Stimulated activated CD8-positive, alpha-beta memory T cell treated with anti-CD3 and anti-CD28 coated beads, Interleukin-15, amount 100 ng/mL, for 4 hours (primary cell): ENCODE measurements around the gene APOD.

Experiments
- DNase-seq, 2 donors: peaks; one replicate each; pipeline ENCODE4 v3.0.0-alpha.2; 2020; ENCODE audit warnings: low read depth in 2 of 2

APOD gene

GRCh38 chr3:195587406-195587805 lies 3.7 kb upstream of the APOD start:
- DNase-seq = no peak

- DNase-seq = no peak
These were observed 767 bp upstream of the APOD start for GRCh38 chr3:195584543-195584870.

GRCh38 chr3:195582947-195583346 lies 793 bp downstream of the APOD start:
- no peak for DNase-seq

DNA sequence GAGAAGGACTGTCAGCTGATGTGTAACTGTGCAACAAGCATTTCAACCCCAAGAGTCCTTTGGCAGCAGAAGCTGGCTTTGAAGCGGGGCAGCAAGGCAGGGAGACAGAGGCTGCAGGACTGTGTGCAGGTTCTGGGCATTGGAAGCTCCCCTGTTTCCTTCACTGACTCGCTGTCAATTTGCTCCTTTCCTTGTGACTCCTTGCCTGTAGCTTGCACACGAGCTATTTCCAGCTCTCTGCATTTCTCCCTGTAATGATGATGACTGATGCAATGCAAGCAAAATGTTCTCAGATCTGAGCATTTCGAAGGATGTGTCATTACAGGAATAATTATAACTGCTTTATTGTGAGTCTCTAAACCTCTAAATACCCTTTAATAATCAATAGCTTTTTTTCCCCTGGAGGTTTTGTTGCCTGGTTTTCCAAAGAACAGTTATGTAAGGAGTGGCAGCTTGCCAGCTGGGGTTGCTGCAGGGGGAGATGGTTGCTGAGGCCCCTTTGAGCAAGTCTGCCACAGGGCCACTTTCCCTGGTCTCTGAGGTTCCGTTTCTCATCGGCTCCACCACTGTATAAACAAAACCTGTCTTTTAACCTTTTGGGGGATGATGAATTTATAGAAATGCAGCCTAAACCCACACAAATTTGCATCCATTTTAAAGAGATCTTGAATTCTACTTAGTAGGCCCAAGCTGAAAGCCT lies 2.8 kb downstream of the APOD start:
- DNase-seq = no peak

GRCh38 chr3:195579281-195579680 lies 4.5 kb downstream of the APOD start:
- no peak for DNase-seq

- no peak for DNase-seq
These were observed 5.2 kb downstream of the APOD start for GRCh38 chr3:195578565-195578964.

DNA sequence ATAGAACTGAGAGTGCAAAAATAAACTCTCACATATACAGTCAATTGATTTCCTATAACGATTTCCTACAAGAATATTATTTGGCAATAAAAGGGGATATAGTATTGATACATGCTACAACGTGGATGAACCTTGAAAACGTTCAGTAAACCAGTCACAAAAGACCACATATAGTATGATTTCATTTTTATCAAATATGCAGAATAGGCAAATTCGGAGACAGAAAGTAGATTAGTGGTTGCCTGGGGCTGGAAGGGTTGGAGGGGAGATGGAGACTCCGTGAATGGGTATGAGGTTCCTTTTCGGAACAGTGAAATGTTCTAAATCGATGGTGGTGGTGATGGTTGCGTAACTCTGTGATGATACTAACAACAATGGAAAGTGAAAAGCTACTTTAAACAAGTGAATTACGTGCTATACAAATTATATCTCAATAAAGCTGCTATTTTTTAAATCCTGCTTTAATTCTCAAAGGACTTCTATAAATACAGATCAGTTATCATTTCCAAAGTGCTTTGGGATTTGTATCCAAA lies 6.0 kb downstream of the APOD start:
- no peak for DNase-seq

DNA sequence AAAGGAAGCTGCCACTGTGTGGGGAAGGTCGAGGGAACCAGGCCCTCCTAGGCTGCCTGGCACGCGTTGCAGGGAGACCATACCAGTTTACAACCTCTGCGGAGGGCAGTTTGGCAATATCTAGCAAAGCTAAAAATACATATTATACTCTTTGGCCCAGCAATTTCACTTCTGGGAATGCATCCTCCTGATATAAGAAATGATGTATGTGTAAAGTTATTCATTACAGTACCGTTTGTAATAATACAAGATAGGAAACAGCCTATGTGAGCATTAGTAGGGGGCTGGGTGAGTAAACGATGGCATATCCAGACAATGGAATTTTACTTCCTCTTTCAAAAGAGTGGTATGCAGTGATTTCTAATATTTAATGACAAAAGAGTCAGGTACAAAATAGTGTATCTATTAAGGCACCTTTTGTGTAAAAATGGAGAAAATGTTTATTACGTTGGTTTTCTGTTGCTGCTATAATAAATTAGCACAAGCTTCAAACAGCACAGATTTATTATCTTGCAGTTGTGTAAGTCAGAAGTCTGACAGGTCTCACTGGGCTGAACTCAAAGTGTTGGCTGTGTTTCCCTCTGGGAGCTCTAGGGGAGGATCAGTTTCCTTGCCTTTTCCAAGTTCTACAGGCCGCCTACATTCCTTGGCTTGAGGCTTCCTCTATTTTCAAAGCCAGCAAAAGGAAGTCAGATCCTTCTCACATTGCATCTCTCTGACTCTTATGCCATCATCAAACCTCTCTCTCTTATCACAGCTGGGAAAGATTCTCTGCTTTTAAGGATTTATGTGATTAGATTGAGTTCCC lies 9.0 kb downstream of the APOD start:
- no peak for DNase-seq

DNA sequence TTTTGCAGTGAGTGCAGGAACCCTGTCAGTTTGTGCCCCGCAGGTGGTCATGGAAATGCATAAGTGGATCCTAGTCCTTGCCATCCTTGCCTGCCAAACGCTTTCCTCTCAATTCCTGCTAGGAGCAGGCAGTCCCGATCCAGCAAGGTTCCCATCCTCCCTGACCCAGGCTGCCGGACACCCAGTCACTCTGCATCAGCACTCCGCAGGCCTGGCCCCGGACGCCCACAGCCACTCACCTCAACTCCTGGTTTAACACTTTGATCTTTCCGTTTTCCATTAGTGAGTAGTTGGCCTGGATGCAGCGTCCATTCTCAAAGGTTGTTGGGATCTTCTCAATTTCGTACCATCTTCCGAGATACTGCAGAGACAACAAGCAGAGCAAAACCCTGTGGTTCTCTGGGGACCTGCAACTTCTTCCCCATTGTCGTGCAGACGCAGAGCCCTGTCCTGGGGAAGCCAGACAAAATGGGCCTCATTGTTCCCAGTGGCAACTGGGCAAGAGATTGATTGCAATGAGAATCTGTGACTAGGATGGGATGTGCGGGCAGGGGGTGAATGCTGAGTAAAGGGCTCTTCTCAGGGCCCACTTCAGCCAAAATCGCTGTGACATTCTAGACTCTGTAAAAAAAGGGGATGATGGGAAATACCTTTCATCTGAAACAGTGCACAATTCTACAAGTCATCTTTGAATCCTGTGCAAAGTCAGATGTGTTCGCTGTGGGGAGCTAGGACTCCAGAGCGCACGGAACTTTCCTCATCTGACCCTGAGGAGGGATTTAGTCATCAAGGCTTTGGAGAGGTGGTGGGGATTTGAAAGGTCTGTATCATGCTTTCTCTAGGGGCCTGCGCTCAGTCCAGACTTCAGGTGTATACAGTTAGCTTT lies 9.9 kb downstream of the APOD start:
- DNase-seq = no peak

- no peak for DNase-seq
These were observed 12.4 kb downstream of the APOD start for GRCh38 chr3:195571361-195571760.

- DNase-seq = no peak
These were observed 12.8 kb downstream of the APOD start for GRCh38 chr3:195570912-195571311.

GRCh38 chr3:195570344-195570743 lies 13.4 kb downstream of the APOD start:
- no peak for DNase-seq

DNA sequence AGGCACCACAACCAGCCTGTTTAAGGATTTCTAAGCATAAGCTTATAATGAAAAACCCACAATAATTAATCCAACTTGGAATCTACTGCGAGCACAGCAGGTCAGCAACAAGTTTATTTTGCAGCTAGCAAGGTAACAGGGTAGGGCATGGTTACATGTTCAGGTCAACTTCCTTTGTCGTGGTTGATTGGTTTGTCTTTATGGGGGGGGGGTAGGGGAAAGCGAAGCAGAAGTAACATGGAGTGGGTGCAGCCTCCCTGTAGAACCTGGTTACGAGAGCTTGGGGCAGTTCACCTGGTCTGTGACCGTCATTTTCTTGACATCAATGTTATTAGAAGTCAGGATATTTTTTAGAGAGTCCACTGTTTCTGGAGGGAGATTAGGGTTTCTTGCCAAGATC lies 15.1 kb downstream of the APOD start:
- DNase-seq = no peak

DNA sequence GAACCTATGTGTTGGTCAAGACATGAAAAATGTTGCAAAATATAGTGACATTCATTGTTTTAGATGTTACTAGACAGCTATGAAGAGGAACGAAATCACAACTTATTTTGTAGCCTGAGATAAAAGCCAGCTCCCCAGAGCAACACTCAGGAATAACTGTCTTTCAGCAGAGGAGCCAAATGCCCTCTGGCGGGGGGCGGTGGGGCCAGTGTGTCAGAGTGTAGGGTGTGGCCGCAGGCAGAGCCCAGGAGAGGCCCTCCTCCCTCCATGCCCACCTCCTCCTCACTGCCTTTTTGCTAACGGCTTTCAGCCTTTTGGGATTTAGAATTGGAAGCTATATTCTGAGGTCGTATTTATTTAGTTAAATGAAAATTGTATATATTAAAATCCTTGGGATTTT lies 16.9 kb downstream of the APOD start:
- no peak for DNase-seq

GRCh38 chr3:195565716-195566115 lies 18.0 kb downstream of the APOD start:
- no peak for DNase-seq

- no peak for DNase-seq
These were observed 20.4 kb downstream of the APOD start for GRCh38 chr3:195563317-195563716.

GRCh38 chr3:195559723-195560409 lies 23.9 kb downstream of the APOD start:
- DNase-seq = no peak

DNA sequence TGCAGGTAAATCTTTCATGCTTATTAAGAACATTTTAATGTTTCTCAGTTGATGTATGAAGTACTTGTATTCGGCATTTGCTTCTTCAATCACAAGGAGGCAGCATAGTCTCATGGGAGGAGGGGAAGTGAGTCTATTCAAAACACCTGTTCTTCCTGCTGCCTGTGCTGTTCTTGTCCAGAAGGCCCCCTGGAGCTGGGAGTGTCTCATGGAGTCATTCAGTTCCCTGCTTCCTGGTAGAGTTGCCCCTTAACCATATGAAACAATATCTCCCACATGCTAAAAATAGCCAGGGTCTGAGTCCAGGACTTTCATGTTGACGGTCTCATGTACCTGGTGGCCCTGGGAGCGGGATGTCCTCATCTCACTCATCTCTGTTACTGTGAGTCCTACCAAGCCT lies 25.1 kb downstream of the APOD start:
- DNase-seq = no peak

- DNase-seq = no peak
These were observed 26.4 kb downstream of the APOD start for GRCh38 chr3:195557322-195557721.

DNA sequence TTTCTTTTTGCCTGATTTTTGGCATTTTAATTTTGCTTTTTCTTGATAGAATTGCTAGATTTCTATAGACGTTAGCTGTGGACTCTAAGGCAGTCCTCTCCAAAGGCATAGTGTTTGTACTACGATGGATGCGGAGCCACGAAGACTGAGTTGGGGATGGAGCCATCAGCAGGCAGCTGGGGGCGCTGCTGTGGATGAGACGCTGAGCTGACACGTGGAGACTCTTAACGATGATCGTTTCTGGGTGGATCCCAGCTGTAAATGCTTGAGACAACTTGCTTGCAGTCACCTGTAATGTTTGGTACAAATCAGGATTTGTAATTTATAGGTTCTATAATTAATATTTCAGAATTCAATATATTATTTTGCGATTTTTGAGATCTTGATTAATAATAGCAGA lies 27.4 kb downstream of the APOD start:
- DNase-seq = no peak

GRCh38 chr3:195555110-195555509 lies 28.6 kb downstream of the APOD start:
- no peak for DNase-seq

- DNase-seq = no peak
These were observed 29.3 kb downstream of the APOD start for GRCh38 chr3:195554458-195554857.
